Astrocyte (in vitro differentiated cells and primary cell): ENCODE results near the gene FSIP1.

Experiments used
- EZH2 ChIP-seq: IDR thresholded peaks from 2 replicates; pipeline ENCODE4 v1.6.1; 2012; ENCODE audit warnings: mild to moderate bottlenecking, low read length, inconsistent platforms; ENCODE audit not compliant: insufficient read depth
- TF ChIP-seq, protein P1 (sequence below): IDR thresholded peaks from 2 replicates; pipeline ENCODE4 v1.5.1; 2011; ENCODE audit warnings: low read depth, mild to moderate bottlenecking, inconsistent platforms, low read length, moderate library complexity; ENCODE audit not compliant: insufficient read depth

DNA sequence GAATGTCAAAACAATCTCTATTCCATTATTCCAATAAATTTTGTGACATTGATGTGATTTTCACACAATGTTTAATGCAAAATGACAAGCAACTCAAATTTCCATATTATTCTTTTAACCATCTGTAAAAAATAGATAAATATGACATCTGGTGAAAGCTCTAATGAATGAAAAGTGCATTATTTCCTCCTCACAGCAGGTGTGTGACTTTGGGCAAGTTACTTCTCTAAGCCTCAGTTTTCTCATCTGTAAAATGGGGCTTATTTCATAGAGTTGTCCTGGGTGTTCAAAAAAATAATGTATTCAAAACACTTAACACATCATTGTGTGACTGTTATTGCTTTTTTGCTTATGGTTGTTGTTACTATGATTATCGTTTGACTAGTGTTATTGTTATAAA is 131.3 kb downstream of the FSIP1 start:
- TF ChIP-seq EZH2, result no peak
- TF ChIP-seq, protein P1, sequence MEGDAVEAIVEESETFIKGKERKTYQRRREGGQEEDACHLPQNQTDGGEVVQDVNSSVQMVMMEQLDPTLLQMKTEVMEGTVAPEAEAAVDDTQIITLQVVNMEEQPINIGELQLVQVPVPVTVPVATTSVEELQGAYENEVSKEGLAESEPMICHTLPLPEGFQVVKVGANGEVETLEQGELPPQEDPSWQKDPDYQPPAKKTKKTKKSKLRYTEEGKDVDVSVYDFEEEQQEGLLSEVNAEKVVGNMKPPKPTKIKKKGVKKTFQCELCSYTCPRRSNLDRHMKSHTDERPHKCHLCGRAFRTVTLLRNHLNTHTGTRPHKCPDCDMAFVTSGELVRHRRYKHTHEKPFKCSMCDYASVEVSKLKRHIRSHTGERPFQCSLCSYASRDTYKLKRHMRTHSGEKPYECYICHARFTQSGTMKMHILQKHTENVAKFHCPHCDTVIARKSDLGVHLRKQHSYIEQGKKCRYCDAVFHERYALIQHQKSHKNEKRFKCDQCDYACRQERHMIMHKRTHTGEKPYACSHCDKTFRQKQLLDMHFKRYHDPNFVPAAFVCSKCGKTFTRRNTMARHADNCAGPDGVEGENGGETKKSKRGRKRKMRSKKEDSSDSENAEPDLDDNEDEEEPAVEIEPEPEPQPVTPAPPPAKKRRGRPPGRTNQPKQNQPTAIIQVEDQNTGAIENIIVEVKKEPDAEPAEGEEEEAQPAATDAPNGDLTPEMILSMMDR, result no peak
